ENCODE results near the gene CACNA1I.

CACNA1I gene

DNA sequence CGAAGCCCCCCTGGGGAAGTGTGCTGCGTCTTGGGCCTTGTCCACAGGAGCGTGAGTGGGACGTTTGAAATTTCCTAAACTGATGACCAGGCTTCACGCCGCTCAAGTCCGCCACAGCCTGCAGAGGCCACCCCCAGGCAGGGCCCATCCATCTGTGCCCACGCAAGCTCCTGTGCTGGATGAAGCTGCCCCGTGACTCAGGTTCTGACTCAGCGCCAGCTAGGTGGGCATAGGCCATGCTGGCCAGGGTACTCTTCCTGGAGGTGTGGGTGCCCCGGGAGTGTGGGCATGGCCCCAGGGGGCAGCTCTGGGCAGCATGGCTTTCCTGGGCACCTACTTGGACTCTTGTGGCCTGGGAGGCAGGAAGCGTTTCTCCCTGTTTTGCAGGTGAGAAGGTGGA, 134.8 kb downstream of the CACNA1I start:
- no peak for DNase-seq

DNA sequence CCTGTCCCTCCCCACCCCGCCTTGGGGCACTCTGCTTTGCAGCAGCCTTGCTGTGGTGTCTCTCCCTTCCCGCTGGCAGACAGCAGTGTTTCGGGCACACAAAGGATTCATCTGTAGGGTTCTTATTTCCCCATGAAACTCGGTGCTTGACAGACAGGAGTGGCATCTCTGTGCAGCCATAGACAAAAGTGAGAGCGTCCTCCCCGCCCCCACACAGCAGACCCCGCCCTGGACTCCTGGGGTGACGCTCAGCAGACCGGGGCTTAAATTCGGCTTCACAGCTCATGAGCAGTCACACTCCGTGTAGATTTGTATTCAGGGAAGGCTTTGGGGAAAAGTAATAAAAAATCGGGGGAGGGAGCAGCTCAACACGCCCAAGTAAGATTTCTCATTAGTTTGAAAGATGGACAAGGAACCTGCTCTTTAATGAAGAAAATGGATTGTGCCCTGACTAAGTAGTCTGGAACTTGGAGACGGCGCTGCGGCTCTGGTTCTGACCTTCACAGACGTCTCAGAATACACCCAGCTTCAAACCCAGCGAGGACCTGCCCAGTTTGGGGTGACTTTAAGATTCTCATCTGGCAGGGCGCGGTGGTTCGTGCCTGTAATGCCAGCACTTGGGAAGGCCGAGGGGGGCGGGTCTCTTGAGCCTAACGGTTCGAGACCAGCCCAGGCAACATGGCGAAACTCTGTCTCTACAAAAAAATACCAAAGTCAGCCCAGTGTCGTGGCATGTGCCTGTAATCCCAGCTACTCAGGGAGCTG, 136.0 kb downstream of the CACNA1I start:
- DNase-seq = no peak

DNA sequence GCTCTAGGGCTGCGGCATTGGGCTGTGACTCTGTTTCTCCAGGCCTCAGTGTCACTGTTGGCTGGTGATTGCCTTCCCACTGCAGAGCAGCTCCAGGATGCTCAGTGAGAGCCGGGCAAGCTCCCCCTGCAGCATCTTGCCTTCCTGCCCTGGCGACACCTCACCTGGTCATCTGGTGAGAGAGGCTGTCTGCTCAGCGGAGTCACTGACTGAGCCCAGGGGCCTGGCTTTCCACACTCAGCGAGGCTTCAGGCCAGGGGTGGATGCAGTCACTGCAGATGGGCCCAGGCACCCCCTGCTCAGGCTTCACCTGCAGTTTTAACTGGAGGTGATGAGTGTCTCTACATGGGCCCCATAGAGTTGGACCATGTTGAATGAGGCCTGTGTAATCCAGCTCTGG, 136.8 kb downstream of the CACNA1I start:
- no peak for DNase-seq

DNA sequence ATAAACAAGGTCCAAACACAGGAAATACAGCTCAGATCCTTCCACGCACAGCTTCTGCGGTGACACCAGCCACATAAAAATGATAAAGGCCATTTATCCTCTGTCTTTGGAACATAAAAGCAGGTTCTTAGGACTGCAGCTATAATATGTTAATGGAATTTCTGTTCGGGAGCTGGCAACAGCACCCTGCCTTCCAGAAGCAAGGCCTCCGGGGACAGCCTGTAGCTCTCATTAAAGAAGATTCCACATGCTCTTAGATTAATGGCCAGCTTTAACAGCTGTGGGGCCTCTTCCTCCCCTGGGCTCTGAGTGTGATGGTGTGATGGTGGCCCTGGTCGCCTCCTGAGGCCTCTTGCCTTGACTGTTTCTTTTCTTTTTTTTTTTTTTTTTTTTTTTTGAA, 137.3 kb downstream of the CACNA1I start:
- DNase-seq = no peak

DNA sequence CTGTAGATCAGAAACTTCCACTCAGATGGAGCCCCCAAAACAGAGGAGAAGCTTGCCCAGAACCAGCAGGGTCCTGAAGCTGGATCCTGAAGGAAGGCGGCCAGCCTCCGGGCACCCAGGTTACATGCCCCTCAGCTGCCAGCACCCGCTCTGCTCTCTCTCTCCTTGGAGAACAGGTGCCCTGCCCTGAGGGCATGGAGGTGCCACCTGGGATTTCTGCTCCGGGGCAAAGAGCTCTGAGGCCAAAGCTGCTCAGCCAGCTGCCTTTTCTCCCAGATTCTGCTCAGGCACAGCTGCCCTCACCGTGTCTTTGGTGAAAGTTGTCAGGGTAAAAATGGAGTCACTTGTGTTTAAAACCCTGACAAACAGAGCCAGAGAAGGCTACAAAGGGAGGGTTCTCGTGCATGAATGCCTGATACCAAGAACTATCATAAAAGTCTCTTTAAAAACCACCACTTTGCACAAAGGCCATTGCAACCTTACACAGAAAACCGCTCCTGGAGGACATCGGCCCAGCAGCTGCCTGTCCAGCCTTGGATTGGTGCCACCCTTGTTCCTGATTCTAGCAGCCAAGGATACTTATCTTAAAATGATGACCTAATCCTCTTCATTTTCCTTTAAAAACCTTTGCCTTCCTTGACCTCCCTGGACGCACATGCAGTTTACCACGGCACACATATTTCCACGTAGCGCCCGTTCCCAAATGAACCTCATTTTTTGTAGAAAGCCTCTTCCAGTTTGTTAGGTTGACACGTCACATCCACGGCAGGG, 140.0 kb downstream of the CACNA1I start:
- no peak for DNase-seq

DNA sequence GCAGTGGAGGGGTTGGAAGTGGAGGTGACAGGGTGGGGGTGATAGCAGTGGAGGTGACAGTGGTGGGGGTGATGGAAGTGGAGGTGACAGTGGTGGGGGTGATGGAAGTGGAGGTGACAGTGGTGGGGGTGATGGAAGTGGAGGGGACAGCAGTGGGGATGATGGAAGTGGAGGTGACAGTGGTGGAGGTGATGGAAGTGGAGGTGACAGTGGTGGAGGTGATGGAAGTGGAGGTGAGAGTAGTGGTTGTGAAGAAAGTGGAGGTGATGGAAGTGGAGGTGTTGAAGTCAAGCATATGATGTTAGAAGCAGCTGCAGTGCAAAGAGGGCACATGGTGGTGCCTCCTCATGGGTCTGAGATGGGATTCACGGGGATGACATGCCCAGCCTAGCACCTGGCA, 141.5 kb downstream of the CACNA1I start:
- no peak for DNase-seq

DNA sequence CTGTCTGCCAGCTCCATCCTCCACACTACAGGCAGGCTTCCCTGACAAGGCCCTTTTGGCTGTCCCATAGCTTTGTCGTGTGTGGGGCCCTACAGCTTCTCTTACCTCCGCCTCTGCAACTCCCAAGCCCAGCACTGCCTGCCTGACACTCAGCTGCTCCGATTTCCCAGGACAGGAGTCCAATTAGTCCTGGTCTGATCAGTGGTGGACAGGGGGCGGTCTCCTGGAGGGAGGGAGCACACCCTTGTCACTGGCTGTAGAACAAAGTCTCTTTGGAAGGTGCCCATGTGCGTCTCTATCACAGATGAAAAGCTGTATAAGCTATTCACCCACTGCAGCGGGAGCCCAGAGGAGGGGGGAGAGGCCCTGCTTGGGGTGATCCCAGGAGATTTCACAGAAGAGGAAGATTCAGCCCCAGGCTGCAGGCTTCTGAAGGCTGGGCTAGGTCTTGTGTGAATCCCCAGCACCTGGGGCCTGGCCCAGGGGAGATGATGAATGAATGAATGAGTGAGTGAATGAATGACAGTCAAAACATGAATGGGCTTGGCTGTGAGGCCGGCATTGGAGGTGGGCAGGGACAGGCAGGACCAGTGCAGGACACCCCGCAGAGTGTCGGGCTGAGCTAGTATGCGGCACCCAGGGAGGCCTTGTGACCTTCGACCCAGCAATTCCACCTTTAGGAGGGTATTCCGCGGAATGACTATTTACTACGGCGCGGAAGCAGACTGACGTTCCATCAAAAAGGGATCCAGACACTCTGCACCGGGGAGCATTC, 142.4 kb downstream of the CACNA1I start:
- no peak for DNase-seq

DNA sequence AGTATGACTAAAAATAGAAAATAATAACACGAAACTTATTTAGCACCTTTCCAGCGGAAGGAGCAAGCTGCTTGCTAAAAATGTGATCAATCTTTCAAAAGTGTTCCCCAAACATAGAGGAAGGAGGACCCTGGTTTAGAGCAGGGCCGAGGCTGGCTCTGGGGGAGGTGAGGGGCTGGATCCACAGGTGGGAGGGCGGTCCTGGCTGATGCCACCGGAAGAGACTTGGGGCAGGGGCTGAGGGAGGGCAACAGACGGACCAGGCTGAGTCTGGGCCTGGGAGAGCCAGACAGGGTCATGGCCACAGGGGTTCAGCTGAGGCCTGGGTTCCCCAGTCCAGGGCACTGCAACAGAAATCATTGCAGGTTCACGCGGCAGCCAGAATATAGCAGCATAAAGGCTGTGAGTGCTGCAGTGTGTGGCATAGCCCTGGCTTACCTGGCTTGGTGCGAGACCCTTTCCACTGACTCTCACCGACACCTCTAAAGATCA, 143.3 kb downstream of the CACNA1I start:
- no peak for DNase-seq

DNA sequence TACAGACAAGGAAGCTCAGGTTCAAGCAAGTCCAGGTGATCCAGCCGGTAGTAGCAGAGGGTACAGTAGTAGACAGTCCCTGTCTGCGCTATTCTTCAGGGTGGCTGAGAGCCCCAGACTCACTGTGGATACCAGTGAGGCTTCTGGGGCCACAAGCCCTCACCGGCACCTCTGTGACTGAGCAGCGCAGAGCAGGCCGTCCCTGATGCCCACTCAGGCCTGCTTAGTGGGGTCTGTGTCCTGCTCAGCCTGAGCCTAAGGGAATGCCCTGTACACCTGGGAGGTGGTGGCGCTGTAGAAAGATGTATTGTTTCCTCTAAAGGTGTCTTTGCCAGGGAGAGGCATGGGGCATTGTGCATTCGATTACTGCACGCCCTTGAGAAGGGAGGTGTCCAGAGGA, 143.8 kb downstream of the CACNA1I start:
- no peak for DNase-seq

DNA sequence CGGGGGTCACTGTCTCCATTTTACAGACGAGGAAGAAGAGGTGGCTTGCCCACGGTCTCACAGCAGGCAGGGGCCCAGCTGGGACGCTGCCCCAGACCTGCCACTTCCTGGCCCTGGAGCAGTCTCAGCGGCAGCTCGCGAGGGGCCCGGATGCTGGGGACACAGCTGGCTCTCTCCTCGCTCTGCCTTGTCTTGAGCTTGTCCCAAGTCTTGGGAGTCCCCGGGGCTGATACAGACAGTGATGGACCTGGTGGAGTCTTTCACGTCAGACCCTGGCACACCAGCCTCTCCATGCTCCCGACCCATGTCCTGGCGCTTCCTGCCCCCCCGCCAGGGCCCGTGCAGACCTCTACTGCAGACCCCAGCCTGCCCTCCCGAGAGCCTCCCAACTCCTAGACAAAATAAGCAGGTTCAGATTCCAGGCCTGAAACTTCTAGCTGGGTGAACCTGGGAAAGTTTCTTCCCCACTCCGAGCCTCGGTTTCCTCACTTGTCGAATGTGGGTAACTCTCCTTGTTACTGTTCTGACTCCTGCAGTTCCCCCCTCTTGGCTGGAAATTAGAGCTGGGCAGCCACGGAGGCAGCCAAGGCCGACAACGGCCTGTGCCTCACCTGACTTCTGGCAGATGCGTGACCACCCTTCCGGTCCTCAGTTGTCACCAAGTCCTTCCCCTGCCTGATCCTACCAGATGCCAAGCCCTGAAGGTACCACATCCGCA, 145.4 kb downstream of the CACNA1I start:
- no peak for DNase-seq

DNA sequence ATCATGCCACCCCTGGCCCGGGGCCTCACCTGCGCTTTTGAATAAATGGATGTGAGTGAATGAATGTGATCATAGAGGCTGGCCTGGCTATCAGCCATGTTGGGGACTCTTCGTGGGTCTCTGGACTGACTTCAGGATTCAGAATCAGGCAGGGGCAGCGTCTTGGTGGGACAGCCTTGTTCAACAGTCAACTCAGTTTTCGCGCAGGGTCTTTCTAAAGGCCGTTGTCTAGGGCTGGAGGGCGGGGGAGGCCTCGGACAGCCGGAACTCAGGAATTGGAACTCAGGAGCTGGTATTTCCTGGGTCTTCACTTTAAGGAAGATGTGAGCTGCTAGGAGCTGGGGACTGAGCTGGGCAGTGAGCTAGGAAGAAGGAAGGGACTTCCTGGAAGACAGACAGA, 146.0 kb downstream of the CACNA1I start:
- DNase-seq = no peak

DNA sequence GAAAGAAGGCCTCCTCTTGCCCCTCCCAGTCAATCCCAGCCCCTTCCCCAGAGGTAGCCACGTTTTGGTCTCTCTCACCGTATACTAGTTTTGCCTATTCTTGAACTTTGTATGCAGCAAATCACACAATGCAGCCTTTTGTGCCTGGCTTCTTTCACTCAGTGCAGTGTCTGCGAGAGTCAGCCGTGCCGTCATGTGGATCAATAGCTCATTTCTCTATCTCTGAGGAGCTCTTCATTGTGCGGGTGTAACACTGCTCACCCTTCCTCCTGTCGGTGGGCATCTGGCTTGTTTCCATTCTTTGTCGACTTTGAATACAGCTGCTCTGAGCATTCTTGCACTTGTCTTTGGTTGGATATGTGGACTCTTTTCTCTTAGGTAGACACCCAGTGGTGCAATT, 146.5 kb downstream of the CACNA1I start:
- DNase-seq = no peak

DNA sequence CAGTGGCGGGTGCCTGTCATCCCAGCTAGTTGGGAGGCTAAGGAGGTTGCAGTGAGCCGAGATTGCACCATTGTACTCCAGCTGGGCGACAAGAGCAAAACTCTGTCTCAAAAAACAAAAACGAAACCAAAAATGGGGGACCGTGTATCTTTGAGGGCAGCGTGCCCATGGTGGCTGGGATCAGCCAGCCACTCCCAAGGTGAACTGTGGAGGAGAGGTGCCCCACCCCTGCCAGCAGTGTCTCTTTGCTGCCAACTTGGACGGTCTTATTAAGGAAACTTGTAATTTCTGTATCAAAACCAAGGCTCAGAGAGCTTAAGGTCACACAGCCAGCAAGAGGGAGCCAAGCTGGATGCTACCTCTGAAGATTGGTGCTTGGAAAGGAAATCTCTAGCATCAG, 147.7 kb downstream of the CACNA1I start:
- DNase-seq = no peak

DNA sequence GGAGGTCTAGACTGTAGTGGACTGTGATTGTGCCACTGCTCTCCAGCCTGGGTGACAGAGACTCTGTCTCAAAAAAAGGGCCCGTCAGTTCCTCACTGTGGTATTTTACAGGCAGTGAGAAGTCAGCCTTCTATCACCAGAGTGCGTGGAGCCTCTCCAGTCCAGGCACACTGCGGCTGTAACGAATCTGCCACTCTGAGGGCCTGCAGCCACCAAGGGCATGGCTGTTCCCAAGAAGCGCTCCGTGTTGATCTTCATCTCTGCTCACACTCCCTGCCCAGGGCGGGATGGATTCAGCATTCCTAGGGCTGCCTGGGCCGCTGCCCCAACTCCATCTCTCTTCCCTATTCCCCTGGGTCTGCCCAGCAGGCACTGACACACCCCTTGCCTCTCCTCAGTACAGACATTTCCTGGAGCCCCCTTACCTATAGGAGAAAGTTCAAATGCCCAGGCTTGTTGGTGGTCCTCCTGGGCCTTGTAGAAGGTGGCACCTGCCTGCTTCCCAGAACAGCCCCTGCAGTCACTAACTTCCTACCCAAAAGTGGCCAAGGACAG, 148.4 kb downstream of the CACNA1I start:
- no peak for DNase-seq

DNA sequence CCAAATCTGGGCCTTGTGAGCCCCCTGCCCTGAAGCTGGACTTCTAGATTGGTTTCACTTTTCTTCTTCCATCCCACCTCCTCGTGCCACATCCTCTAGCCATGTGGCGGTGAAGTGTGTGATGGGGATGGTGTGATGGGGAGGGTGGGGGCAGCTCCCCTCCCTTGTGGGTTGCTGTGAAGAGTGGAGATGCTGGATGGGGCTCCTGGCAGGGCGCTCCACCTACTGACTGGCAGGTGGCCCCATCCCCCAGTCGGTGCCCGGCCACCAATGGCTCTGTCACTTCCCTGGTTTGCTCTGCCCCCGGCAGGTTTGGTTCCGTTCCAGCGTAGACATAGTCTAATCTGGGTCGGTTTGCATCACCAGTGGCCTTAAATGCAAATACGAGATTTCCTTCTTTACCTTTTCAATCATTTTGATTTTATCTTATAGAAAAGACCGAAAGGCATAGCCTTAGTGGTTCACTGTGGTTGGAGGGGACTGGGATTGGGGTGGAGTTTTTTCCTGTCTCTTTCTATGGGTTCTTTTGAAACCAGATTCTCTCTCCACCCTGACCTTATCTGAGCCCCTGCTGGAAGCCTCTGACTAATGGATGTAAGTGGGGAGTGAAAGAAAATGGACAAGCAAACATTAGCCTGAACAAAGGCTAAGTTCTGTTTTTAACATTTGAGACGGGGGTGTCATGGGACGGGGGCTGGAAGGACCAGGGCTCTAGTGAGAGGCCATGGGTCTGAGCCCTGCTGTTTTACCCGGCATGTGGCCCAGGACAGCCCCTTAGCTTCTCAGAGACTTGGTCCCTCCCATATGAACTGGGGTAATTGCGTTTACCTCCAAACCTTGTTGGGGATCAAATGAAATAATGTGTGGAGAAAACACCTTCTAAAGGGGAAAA, 149.3 kb downstream of the CACNA1I start:
- DNase-seq = no peak

DNA sequence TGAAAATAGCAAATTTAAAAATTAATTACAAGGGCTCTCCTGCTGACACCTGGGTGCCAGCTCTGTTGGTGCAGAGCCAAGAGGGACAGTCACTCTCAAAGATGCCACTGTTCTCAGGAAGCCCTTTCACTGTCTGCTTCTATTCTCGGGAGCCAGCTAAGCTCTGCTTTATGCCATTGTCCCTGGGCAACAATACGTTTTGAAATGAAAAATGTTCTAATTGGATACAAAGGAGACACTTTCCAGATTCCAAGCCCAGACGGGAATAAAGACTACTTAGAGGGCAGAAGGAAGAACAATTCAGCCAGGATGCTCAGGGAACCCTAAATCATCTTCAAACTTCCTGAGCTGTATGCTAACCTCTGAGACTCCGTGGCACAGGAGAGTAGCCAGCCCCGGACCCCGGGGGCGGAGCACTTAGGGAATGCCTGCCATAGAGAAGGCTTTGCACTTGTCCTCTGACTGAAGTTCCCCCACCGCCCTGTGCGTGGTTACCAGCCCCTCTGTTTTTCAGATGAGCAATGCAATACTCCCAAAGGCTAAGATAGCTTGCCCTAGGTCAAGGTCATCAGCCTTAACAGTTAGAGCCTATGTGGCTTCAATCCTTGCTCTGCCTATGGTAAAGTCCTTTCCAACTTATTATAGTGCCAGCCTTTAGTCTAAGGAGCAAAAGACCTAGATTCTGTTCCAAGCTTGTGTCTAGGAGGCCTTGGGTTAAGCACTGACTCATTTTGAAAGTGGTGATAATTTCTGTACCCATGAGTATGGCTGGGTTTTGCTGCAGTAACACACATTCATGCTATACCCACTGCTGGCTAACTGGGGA, 150.9 kb downstream of the CACNA1I start:
- DNase-seq = no peak

DNA sequence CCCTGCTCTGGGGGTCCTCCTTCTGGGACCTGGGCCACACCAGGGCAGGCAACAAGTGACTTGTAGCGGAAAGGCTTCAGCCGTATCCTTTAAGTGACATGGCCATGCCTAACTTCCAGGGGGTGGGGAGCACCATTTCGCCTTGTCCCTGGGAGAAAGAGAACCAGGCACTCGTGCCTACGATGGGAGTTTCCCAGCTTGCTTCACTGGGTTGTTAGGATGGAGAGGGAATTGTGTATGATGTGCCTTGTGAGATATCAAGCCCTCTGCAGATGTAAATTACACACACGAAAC, 151.4 kb downstream of the CACNA1I start:
- no peak for DNase-seq

DNA sequence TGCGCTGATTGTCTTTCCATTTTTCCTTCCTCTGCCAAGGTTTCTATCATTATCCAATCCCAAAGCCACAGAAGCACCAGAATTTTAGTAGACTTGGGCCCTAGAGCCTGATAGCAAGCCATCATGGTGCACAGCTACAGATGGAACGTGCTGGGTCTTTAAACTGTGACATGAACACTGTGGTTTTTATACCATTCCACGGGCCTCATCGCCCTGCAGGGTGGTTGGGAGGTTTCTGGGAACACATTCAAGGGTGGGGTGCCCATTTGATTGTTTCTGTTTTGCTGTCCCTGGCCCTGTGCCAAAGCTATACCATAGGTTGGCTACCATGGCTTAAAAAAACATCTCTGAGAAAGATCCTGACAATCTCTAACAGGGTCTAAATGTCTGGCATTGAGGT, 151.9 kb downstream of the CACNA1I start:
- no peak for DNase-seq

DNA sequence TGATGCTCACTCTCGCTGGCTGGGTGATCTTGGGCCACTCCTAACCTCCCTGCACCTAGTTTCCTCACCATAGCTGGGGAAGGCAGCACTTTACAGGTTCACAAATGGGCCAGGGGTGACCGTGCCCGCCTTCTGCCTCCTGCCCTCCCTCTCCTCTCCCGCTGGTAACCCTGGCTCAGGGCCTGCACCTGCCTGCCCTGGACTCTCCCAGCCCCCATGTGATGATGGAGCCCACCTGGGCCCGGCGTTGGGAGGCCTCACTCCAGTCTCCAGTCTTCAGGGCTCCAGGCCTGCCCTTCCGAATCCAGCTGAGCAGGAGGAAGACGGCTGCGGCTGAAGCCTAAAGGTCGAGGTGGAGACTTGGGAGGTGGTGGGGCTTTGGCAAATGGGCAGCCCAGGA, 152.9 kb downstream of the CACNA1I start:
- no peak for DNase-seq

DNA sequence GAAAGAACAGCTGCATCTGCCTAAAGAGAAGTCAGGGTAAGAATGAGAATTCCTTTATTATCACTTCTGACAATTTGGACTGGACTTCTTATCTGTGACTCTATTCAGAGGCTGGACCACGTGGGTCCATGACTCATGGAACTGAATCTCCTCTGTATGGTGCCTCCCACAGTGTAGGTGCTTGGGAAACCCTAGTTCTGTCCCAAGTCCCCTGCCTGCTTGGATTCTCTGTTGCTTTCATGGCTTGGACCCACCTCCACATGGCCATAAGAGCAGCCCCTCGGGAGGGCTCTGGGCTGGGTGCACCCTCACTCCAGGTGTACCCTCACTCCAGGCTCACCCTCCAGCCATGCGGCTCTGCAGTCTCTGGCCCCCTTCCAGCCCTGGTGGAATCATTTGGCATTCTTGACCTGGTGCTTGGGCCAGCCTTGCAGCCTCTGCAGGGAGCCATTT, 153.4 kb downstream of the CACNA1I start:
- DNase-seq = no peak

DNA sequence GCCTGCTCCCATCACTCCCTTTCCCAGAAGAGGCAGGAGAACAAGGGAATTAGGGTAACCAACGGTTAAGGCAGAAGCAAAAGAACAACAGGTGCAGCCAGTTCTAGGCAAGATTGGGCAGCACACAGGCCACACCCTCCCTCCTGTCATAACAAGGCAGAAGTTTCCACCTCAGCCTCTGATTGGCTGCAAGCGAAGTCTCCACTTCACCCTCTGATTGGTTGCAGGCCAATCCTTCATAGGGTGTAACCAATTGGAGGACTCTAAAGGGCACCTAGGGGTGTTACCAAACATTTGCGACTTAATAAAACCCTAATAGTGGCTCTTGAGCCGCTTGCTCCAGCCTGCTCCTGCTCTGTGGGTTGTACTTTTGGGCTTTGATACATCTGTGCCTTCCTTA, 153.8 kb downstream of the CACNA1I start:
- no peak for DNase-seq

All from activated CD4-positive, alpha-beta T cell treated with anti-CD3 and anti-CD28 coated beads, Interleukin-2, amount 50 U/mL, for 1 hour (primary cell).